HepG2 (cell line): ENCODE measurements around the gene DHRS1. TPM values are rescaled to one million over a fixed set of nuclear protein-coding genes. Genes with fewer than 3 reads are reported as not detected.
A peak's percentile ranks its signal among the peaks of the same experiment; 100 is the strongest.

Experiments used
- BHLHE40 ChIP-seq: IDR thresholded peaks from 2 replicates; pipeline ENCODE4 v1.6.1; 2011; ENCODE audit warnings: low read length, improper control_type of control experiment
- DNMT3B ChIP-seq: conservative IDR thresholded peaks from 2 replicates; pipeline ENCODE4 v1.6.1; 2016; ENCODE audit warnings: missing biosample characterization, control low read depth
- ELK4 ChIP-seq: sonication (generic); formaldehyde crosslinking; IDR thresholded peaks from 2 replicates; pipeline ENCODE4 v1.9.0; 2021; ENCODE audit warnings: missing genetic modification reagents, borderline replicate concordance
- PAXIP1 ChIP-seq: sonication (generic); formaldehyde crosslinking; conservative IDR thresholded peaks from 2 replicates; pipeline ENCODE4 v1.4.0; 2020; ENCODE audit warnings: mild to moderate bottlenecking, missing genetic modification reagents, moderate library complexity
- SMYD3 ChIP-seq: sonication (generic); formaldehyde crosslinking; IDR thresholded peaks from 2 replicates; pipeline ENCODE4 v1.8.1; 2023; ENCODE audit warnings: mild to moderate bottlenecking, missing genetic modification reagents
- SOX13 ChIP-seq, 3 experiments: fragments of 450-650 bp in 1 of 3; sonication (generic) in 1 of 3; formaldehyde crosslinking in 1 of 3; IDR thresholded peaks in 2 of 3; conservative IDR thresholded peaks in 1 of 3; 2 replicates each; pipeline versions ENCODE4 v1.5.0 to v1.6.1; 2016 to 2020; ENCODE audit warnings: antibody characterized with exemption in 1 of 3, mild to moderate bottlenecking in 1 of 3, missing compliant biosample characterization in 1 of 3, missing genetic modification reagents in 1 of 3, moderate library complexity in 1 of 3
- SOX5 ChIP-seq: IDR thresholded peaks from 2 replicates; pipeline ENCODE4 v1.6.1; 2016; ENCODE audit warnings: borderline replicate concordance
- SSRP1 ChIP-seq: IDR thresholded peaks from 2 replicates; pipeline ENCODE4 v1.6.1; 2016; ENCODE audit warnings: control low read depth
- ZBED4 ChIP-seq: sonication (generic); formaldehyde crosslinking; IDR thresholded peaks from 2 replicates; pipeline ENCODE4 v1.4.0; 2020; ENCODE audit warnings: missing genetic modification reagents, borderline replicate concordance
- ZNF281 ChIP-seq: sonication (generic); formaldehyde crosslinking; IDR thresholded peaks from 2 replicates; pipeline ENCODE4 v1.4.0; 2020; ENCODE audit warnings: missing genetic modification reagents, borderline replicate concordance
- ZNF770 ChIP-seq: sonication (generic); formaldehyde crosslinking; IDR thresholded peaks from 2 replicates; pipeline ENCODE4 v1.5.0; 2020; ENCODE audit warnings: mild to moderate bottlenecking, missing genetic modification reagents
- polyA plus RNA-seq, 8 experiments: library from polyadenylated mRNA; depleted of rRNA in 3 of 8; stranded (reverse) in 7 of 8; unstranded in 1 of 8; fragments of >200 nt; fragmentation: Illumina TruSeq in 4 of 8; extraction: Trizol in 4 of 8; gene quantifications; 2 replicates each; pipeline versions ENCODE4 v1.2.1 to v1.2.3, GENCODE V29; 2011 to 2016; ENCODE audit warnings: low read depth in 4 of 8, missing spikeins in 1 of 8, mixed read lengths in 1 of 8; ENCODE audit not compliant: insufficient read depth in 1 of 8
- total RNA-seq, 5 experiments: library from RNA; depleted of rRNA; stranded (reverse); fragments of >200 nt; fragmentation: Illumina TruSeq; extraction: Trizol; gene quantifications; 2 replicates each; pipeline ENCODE4 v1.2.3, GENCODE V29; 2016; ENCODE audit warnings: low read depth in 1 of 5

The DHRS1 gene
- total and polyA plus RNA-seq, 2 of the 13 experiments (the other 11 are each of a cell fraction or from before 2014, with no cell fraction given): 49.8 to 60.8 TPM

GRCh38 chr14:24343795-24344660 is 44.4 kb upstream of the DHRS1 start (continued):
- TF ChIP-seq ZBED4 (no peak; the same call in 1 of the 2 replicates), SMYD3 (CRISPR knock-in tag) (no peak), ELK4 (no peak), SSRP1 (CRISPR knock-in tag) (no peak), BHLHE40 (peak; percentile 35; the same call in 1 of the 2 replicates), ZNF281 (peak; percentile 94), ZNF770 (no peak), SOX13 (IDR thresholded peaks at IDR 0.05) (0 out of 2 replicates have a peak, but pooled peaks have one; percentile 50), SOX13 (CRISPR knock-in tag; conservative IDR thresholded peaks at IDR 0.05 in 1 of 2, IDR thresholded peaks at IDR 0.05 in 1 of 2) (peak in 1 of 2 experiments; percentile 50; a peak in 1 of 4 replicates), SOX5 (CRISPR knock-in tag) (peak; percentile 58), PAXIP1 (CRISPR knock-in tag) (peak; percentile 78), DNMT3B (CRISPR knock-in tag) (no peak)
